Left forelimb (tissue), 1 donor: ENCODE results near the gene ZC3H18.

Experiments
- DNase-seq: peaks from one replicate; pipeline ENCODE4 v3.0.0-alpha.2; 2018; ENCODE audit warnings: low spot score

ZC3H18 gene

DNA sequence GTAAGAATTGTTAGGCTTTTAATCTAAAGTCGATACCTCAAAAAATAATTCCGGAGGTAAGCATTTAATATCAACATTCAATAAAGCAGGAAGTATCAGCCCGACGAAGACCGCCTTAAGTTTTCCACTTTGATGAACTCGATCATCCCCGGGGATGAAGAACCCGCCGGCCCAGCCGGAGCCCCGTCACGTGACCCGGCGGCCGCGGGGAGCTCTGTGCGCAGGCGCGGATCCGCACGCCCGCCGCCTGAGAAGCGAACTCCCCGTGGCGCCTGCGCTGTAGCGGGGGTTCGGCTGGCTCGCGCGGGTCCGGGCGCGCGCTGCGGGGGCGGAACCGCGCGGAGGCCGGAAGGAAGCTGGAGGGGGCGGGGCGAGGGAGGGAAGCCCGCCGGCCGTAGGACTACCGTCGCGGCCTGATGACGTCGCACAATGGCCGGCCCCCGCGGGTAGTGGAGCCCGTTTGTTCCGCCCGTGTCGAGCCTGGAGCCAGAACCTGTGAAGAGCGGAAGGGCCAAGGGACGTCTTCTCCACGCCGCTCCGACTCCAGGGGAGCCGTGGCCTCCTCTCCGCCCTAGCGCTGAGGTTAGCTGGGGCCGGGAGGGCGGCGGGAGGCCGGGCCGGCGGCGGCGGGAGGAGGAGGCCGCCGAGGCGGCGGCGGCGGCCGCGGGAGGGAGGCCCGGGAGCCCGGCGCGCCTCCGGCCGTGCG is at the start of gene ZC3H18:
ZC3H18 (plus strand) TSS at position 419 of the 706 bp plus-strand sequence. CDS start 6,721 bp downstream, outside the sequence.
- DNase-seq, result peak; percentile 99

DNA sequence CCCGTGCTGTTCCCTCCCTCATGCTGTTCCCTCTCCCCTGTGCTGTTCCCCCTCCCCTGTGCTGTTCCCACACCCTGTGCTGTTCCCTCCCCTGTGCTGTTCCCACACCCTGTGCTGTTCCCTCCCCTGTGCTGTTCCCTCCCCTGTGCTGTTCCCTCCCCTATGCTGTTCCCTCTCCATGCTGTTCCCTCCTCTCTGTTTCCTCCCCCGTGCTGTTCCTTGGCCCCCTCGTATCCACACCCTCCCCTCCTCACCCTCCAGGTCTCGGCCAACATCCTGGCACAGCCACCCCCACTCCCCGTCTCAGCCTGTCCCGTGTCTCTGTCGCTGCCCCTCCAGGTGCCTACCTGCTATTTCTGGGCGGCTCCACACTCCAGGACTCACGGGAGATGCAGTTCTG is 48.5 kb upstream of the ZC3H18 start:
- no peak for DNase-seq

DNA sequence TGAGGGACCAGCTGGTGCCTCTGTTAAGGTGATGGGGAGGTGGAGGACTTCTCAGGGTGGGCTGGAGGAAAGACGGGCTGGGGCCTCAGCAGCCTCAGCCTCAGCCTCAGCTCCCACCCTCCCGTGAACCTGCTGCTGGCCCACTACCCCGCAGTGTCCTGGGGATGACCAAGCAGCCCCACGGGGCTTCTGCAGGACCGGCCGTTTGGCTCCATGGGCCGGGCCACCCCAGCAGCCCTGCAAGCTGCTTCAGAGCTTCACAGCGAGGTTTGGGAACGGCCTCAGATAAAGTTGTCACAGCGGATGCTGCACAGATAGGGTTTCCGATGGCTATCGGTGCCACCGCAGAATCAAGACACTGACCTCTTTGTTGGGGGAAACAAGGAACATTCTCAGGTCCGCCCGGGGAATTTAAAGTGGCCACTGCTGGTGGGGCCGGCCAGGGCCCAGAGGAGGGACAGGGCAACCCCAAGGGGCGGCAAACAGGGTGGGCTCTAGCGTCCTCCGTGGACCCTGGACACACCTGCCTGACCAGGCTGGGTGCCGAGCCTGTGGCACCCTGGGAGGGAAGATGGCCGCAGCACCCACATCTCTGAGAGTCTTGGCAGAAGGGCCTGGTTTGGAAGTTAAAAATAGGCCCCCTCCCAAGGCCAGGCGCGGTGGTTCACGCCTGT is 47.8 kb upstream of the ZC3H18 start:
- no peak for DNase-seq

DNA sequence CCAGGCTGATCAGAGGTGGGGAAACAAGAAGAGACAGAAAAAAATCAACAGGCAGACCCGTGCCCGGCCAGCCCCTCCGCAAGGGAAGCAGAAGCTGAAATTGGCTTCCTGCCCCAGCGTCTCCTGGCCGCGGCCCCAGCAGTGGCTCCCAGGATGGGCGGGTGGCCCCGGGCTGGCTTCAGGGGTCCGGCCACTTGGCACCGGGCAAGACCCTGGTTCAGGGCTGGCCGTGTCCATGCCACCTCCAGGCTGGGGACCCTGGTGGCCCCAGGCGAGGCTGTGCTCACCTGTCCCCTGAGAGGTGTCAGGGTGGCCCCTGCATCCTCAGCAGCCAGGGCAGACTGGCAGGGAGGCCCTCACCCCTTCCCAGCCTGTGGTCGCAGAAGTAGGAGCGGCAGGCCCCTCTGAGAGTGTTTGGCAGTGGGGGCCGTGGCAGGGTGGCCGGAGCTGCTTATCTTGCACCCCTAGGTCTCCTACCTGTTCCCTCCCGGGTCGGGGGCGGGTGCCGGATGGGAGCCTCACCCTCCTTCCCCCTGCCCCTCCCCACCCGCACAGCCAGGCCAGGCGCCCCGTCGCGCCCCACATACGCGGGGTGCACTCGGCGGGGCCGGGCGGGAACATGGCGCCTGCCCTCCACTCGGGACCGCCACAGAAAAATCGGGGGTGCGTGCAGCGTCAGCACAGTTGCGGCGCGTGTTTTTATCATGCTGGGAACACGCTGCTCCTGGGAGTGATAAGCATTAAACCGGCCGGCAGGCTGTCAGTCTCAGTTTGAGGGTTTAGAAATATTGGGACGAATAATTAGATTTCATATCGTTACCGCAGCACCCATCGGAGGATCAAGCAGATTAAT is 46.7 kb upstream of the ZC3H18 start:
- DNase-seq, result no peak

DNA sequence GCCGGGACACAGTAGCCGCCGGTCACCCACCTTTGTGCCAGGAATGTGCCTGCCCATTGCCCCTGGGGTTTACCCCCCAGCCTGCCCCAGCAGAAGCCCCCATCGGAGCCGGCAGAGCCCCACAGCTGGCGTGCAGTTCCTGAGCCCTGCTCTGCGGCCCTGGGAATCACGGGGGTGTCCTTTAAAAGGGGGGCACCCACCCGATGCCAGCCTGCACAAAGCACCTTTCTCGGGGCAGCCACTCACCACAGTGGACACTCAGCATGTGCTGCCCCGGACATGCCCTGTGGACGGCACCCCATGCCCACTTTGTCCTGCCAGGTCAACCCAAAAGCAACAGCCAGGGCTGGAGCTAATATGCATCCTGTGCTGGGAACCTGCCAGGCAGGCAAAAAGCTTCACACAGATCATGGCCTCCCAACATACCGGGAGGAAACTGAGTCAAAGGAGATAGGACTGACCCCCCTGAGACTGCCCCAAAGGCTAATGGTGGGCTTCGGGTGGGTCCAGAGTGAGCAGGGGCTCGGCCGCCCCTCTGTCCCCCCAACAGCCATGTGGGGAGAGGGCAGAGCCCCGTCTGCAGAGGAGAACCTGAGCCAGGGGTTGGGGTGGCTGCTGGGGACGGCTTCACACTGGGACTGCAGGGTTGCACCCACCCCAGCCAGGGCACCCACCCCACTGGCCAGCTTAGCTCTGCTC is 45.8 kb upstream of the ZC3H18 start:
- no peak for DNase-seq

DNA sequence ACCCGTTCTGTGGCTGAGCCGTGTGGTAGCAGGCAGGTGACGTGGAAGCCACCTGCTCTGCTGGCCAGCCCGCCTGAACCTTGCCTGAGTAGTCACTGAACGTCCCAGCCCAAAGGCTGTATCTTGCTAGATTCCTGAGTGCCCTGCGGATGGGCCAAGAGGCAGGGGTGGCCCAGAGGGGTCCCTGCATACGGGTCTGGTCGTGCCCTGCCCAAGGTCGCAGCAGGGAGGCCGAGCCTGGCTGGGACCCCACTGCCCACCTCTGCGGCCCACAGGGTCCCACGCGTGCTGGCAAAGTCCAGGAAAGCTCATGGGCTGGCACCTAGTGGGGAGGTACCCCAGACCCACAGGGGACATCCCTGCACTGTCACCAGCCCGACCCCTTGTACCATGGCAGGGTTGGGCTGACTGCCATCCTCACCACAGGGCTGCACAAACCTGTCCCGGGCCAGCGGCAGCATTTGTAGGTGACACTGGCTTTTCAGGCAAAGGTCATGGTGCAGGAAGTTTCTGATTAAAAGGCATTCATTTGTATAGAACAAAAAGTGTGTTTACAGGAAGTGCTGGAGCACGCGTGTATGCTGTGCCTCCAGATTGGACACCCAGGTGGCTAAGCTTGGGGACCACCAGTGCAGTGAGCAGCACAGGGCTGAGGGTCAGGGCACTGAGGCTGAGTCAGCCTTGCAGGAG is 45.1 kb upstream of the ZC3H18 start:
- DNase-seq, result no peak

DNA sequence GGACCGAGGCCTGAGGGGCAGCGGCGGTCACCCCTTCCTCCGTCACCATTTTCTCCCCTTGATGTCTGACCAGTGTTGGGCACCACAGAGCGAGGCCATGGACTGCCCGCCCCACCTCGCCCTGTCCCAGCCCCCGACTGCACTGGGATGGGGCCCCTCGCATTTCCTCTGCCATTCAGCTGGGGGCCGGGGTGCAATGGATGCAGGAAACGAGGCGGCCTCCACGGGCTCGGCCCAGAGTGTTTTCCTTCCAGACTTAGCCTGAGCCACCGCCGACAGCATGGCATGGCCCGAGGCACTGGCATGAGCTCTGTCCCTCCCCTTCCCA is 44.6 kb upstream of the ZC3H18 start:
- DNase-seq, result no peak

DNA sequence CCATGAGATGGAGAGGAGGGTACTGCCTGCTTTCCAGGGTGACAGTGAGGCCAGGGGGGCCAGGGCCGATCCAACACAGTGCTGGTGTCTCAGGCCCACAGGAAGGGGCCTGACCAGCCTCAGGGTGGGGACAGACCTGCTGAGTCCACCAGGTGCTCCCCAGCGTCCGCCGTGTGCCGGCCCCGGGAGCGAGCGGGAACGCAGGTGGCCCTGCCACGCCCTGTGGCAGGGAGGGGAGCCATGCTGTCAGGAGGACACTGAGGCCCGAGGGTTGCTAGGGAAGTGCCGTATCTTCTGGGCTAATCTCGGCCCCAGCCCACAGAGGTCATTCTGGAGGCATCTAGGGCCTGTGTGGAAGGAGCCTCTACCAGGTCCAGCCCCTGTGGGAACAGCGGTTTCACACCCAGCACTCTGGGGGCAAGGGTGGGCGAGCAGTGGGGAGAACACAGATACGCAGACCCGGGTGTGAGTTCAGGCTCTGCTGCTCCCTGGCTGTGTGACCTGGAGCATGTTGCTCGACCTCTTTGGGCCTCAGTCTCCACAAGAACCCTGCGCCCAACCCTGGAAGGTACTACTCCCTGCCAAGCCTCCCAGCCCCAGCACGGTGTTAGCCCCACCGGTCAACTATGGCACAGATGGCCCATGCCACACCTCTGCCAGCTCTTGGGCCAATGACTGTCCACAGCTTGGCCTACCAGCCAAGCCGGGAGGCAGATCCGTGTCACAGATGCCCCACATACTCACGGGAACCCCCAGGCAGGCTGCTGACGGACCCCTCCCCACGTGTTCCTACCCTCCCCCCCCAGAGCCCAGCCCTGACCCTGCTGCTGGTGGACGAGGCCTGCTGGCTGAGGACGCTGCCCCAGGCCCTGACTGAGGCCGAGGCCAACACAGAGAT is 43.9 kb upstream of the ZC3H18 start:
- DNase-seq, result no peak

DNA sequence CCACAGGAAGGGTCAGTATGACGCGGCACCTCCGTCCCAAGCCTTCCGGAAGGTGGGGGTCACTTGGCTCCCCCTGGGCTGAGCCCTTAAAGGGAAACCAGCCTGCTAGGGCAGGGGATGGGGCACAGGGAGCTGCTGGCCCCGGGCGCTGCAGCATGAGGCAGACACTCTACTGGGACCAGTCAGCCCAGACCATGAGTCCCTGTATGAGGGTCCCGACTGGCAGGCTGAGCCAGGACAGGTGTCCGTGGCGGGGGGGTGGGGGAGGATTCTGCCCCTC is 43.4 kb upstream of the ZC3H18 start:
- DNase-seq, result no peak

DNA sequence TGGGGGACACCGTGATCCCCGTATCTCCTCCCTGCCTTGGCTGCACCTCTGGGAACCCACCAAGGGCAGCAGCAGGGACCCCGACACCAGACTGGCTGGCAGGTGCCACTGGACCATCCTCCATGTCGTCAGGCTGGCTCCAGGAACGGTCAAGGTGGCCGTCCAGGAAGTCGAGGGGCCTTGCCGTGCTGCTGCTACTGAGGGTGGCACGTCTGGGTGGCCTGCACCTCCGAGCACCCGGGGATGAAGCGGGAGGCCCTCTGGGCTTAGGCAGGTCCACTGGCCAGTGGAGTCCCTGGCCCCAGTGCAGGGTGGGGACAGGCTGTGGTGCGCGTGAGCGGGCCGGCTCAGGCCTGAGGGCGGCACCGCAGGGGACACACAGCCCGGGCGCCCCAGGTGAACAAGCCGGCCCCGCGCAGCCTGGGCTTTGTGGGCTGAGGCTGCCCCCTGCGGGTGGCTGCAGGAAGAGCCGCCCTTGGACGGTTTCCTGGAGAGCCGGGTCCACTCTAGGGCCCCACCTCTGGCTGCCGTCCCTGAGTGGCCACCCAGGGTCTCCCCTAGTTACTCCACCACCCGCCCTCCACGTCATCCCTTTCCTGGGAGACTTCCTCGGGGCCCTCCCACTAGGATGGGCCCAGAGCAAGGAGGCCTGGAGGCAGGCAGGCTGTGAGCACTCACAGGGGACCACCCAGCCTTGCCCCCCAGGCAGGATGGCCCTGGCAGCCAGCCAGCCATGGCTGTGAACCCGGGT is 42.8 kb upstream of the ZC3H18 start:
- peak; percentile 83 for DNase-seq

DNA sequence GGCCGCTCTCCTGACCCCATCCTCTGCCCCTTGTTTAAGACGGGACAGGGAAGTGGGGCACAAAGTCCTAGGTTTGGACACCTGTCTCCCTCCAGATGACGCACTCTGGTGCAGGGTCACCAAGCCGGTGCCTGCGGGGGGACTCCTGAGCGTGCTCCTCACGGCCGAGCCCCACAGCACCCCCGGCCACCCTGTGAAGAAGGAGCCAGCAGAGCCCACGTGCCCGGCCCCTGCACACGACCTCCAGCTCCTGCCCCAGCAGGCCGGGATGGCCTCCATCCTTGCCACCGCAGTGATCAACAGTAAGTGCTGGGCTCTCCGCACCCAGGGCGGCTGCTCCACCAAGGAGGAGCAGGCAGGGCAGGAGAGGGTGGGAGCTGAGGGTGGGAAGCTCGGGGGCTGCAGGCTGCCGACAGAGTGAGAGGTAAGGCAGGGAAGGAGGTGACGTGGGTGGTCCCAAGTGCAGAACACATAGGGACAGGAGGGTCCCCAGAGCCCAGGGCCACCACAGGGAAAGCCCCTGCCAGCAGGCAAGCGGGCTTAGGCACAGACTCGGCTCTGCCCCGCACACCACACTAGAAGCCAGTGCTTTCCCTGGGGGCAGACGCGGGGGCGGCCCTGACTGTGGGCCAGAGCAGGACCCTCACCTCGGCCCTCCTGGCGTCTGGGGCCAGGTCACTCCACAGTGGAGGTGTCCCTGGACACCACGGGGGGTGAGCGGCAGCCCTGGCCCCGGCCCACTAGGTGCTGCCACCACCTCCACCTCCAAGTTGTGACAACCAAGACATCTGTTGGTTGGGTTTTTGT is 42.1 kb upstream of the ZC3H18 start:
- DNase-seq, result no peak

DNA sequence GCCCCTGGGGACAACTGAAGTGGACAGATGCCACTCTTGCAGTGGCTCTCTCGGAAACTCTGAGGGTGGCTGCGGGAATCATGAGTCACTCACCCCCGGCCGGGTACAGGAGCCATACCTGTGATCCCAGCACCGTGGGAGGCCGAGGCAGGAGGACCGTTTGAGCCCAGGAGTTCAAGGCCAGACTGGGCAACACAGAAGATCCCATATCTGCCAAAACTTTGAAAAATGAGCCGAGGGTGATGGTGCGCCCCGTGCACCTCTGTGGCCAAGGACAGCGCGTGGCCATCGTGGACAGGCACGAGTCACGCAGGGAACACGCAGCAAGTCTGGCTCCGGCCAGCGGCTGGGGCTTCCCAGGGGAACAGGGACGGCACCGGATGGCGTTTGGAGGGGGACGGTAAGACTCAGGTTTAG is 41.3 kb upstream of the ZC3H18 start:
- no peak for DNase-seq

DNA sequence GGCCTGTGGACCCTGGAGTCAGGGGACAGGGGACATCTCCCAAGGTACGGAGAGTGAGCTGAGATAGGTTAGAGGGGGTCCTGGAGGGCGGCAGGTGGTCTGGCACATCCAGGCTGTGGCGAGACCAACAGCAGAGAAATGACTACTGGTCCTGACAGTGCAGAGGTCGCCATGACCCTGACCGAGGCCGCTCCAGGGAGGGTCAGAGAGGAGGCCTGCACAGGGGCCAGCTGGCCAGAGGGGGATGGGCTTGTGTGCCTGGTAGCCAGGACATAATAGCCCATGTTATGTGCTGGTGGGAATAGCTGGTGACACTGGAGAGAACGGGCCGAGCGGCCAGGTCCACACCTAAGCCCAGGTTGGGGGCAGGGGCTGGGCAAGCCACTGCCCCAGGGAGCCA is 40.6 kb upstream of the ZC3H18 start:
- DNase-seq, result no peak

DNA sequence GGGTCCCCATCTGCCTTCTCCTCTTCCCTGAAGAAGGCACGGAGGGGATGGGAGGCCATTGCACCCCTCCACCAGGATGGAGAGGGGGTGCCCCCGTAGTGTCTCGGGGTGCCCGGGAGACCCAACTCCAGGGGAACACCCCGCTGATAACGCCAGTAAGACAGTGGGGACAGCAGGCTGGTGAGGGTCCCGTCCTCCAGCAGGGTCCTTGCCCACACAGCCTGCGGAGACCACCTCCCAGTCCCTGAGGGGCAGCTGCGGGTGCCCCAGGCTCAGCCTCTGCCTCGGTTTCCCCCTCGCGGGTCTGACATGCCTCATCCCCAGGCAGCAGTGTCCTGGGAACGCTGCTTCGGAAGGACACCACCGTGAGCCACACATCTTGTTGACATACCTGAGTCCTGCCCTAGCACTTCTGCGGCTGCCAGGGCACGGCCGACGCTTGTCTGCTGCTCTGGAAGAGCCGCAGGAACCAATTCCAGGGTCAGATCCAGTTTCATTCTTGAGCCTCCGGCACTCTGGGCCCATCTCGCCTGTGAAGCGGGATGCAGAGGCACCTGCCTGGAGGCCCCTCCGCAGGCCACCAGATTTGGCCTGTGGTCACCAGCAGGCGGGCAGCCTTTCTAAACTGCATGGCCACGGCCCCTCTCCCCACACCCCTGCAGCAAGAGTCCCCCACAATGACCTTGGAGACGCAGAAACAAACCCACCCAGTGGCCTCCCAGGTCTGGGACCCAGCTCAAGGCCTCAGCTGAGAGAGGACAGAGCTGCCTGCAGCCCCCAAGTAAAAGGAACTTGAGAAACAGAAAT is 39.9 kb upstream of the ZC3H18 start:
- no peak for DNase-seq

DNA sequence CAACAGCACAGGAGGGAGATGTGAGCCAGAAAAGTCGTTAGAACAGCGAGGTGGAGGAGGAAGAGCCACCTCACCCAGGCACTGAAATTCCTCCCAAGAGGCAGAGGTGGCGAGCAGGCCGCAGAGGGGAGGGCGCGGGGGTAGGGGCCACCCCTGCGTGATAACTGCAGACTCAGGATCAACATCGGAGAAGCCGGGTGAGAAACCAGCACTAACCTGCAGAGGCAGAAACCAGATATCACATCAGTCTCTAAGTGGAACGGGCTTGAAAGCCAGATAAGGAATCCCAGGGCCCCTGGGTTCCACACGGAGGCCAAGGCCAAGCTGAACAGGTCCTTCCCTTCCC is 39.4 kb upstream of the ZC3H18 start:
- DNase-seq, result no peak

DNA sequence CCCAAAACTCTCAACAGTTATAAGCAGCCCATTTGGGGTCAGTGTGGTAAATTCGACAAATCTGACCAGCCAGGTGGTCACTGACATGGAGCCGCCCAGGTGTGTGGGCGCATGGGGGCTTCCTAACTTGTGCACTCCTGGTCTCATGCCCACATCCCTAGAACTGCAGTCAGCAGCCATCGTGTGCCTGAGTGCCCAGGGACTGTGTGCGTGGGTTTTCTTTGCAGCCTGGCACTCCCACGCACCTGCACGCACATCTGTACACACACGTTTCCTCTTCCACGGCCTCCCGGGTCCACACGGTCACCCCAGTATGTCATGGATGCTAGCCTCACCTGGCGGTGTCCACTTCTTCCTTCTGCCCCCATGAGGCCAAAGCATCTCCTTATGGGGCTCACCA is 38.9 kb upstream of the ZC3H18 start:
- DNase-seq, result no peak

DNA sequence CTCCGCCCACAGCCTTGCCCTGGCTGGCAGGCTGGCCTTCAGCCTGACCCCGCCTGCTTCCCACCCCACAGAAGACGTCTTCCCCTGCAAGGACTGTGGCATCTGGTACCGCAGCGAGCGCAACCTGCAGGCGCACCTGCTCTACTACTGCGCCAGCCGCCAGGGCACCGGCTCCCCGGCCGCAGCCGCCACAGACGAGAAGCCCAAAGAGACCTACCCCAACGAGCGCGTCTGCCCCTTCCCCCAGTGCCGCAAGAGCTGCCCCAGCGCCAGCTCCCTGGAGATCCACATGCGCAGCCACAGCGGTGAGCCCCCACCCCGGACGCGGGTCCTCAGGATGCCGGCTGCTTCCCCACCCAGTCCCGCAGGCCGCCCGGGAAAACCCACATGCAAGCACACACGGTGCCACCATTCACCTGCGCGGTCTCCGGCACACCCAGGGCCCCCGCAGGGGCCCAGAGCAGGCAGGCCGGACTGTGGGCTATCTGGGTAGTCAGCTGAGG is 38.2 kb upstream of the ZC3H18 start:
- no peak for DNase-seq

DNA sequence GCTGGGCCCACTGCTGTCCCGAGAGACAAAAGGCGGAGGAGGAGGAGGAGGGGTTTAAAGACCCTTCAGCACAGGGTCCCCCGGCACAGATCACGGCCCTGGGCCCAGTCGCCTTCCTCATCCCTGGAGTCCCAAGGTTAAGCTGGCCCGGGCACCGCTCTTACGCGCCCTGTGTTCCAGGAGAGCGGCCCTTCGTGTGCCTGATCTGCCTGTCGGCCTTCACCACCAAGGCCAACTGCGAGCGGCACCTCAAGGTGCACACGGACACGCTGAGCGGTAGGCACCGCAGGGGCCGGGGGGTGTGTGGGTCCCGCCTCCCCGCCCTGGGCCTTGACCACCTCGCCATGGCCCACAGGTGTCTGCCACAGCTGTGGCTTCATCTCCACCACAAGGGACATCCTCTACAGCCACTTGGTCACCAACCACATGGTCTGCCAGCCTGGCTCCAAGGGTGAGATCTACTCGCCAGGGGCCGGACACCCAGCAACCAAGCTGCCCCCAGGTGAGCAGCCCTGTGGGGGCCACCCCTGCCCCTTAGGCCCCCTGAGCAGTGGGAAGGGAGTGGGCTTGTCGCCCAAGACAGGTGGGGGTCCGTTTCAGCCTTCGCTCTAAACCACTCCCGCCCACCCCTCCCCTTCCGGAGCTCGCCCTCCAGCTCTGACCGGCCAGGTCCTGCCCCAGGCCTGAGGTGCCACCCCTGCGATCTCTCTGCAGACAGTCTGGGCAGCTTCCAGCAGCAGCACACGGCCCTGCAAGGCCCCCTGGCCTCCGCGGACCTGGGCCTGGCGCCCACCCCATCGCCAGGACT is 37.6 kb upstream of the ZC3H18 start:
- no peak for DNase-seq
